GM23338 (cell line): ENCODE measurements around the gene PLAAT1. TPM values are rescaled to one million over a fixed set of nuclear protein-coding genes. Genes with fewer than 3 reads are reported as not detected.
A peak's percentile ranks its signal among the peaks of the same experiment; 100 is the strongest.

Experiments
- ATAC-seq: fragments of 200-7000 bp; cut with Tn5 transposase; 3 replicates; pipeline ENCODE4 v1.9.1; 2020
- DNase-seq: peaks from one replicate; pipeline ENCODE4 v3.0.0-alpha.2; 2015; ENCODE audit warnings: low spot score
- H2AFZ ChIP-seq: fragments of 200-600 bp; sonication (generic); 2 replicates; pipeline ENCODE4 v1.8.0; 2016; ENCODE audit warnings: antibody characterized with exemption, mild to moderate bottlenecking, moderate library complexity
- H3F3A ChIP-seq: fragments of 200-600 bp; sonication (generic); replicated peaks from 2 replicates; pipeline ENCODE4 v1.8.0; 2017; ENCODE audit warnings: antibody characterized with exemption, mixed run types, low read depth
- H3K27ac ChIP-seq: fragments of 200-600 bp; sonication (generic); 2 replicates; pipeline ENCODE4 v1.6.1; 2016; ENCODE audit warnings: low read depth
- H3K27me3 ChIP-seq: fragments of 200-600 bp; sonication (generic); 2 replicates; pipeline ENCODE4 v1.8.0; 2016; ENCODE audit warnings: mild to moderate bottlenecking, mixed run types, moderate library complexity; ENCODE audit not compliant: insufficient read depth
- H3K36me3 ChIP-seq: fragments of 200-600 bp; sonication (generic); 2 replicates; pipeline ENCODE4 v1.8.0; 2016; ENCODE audit warnings: mild to moderate bottlenecking; ENCODE audit not compliant: insufficient read depth
- H3K4me1 ChIP-seq: fragments of 200-600 bp; sonication (generic); 2 replicates; pipeline ENCODE4 v1.8.0; 2016; ENCODE audit warnings: mild to moderate bottlenecking, moderate library complexity; ENCODE audit not compliant: insufficient read depth
- H3K4me2 ChIP-seq: fragments of 200-600 bp; sonication (generic); 2 replicates; pipeline ENCODE4 v1.7.1; 2017; ENCODE audit warnings: mixed run types
- H3K4me3 ChIP-seq: fragments of 200-600 bp; sonication (generic); 2 replicates; pipeline ENCODE4 v1.6.1; 2016; ENCODE audit warnings: mixed run types
- H3K79me2 ChIP-seq: fragments of 200-600 bp; sonication (generic); replicated peaks from 2 replicates; pipeline ENCODE4 v1.8.0; 2017; ENCODE audit warnings: mild to moderate bottlenecking; ENCODE audit not compliant: insufficient read depth
- H3K9me2 ChIP-seq: fragments of 200-600 bp; sonication (generic); 2 replicates; pipeline ENCODE4 v1.8.0; 2017; ENCODE audit not compliant: insufficient read depth
- H4K20me1 ChIP-seq: fragments of 200-600 bp; sonication (generic); replicated peaks from 2 replicates; pipeline ENCODE4 v1.8.0; 2017; ENCODE audit warnings: mild to moderate bottlenecking; ENCODE audit not compliant: insufficient read depth
- H3K27ac Mint-ChIP-seq: 2 replicates; pipeline ENCODE4 v1.8.0; 2020; ENCODE audit warnings: inconsistent platforms, mild to moderate bottlenecking, moderate library complexity, mixed read lengths
- H3K27me3 Mint-ChIP-seq: 3 replicates; pipeline ENCODE4 v1.8.0; 2022; ENCODE audit warnings: low read depth, mild to moderate bottlenecking, moderate library complexity, mixed read lengths, inconsistent platforms; ENCODE audit not compliant: insufficient read depth, poor library complexity
- H3K36me3 Mint-ChIP-seq: 3 replicates; pipeline ENCODE4 v1.8.0; 2021; ENCODE audit warnings: low read depth, mild to moderate bottlenecking, inconsistent platforms, moderate library complexity, mixed read lengths
- H3K4me1 Mint-ChIP-seq: 3 replicates; pipeline ENCODE4 v1.8.0; 2020; ENCODE audit warnings: mild to moderate bottlenecking, inconsistent platforms, mixed read lengths
- H3K4me3 Mint-ChIP-seq: 3 replicates; pipeline ENCODE4 v1.8.0; 2021; ENCODE audit warnings: moderate library complexity, mild to moderate bottlenecking, inconsistent platforms, mixed read lengths
- H3K9me3 Mint-ChIP-seq: 3 replicates; pipeline ENCODE4 v1.8.0; 2020; ENCODE audit warnings: moderate library complexity, mild to moderate bottlenecking, inconsistent platforms, mixed read lengths
- CREB1 ChIP-seq: fragments of 250-450 bp; sonication (Bioruptor Pico); IDR thresholded peaks from 2 replicates; pipeline ENCODE4 v1.5.0; 2020; ENCODE audit warnings: low read depth, mild to moderate bottlenecking, moderate library complexity
- CTCF ChIP-seq, 2 experiments: fragments of 200-600 bp in 1 of 2; sonication (generic) in 1 of 2; conservative IDR thresholded peaks; 2 replicates each; pipeline versions ENCODE4 v1.5.1 to v1.6.1; 2016 to 2017; ENCODE audit warnings: antibody characterized with exemption in 2 of 2, low read depth in 2 of 2, mild to moderate bottlenecking in 2 of 2, moderate library complexity in 1 of 2
- ETS1 ChIP-seq: IDR thresholded peaks from 2 replicates; pipeline ENCODE4 v1.6.1; 2016; ENCODE audit warnings: antibody characterized with exemption
- EZH2 ChIP-seq: fragments of 200-600 bp; sonication (generic); IDR thresholded peaks from one replicate; pipeline ENCODE4 v1.8.0; 2017; ENCODE audit warnings: antibody characterized with exemption, mild to moderate bottlenecking, low read depth; ENCODE audit not compliant: unreplicated experiment
- EZH2phosphoT487 ChIP-seq: fragments of 200-600 bp; sonication (generic); IDR thresholded peaks from one replicate; pipeline ENCODE4 v1.8.1; 2018; ENCODE audit warnings: antibody characterized with exemption; ENCODE audit not compliant: unreplicated experiment
- JUNB ChIP-seq: IDR thresholded peaks from one replicate; pipeline ENCODE4 v1.6.1; 2016; ENCODE audit warnings: antibody characterized with exemption; ENCODE audit not compliant: unreplicated experiment
- NANOG ChIP-seq: IDR thresholded peaks from 2 replicates; pipeline ENCODE4 v1.6.1; 2016; ENCODE audit warnings: antibody characterized with exemption, borderline replicate concordance
- POLR2AphosphoS5 ChIP-seq: IDR thresholded peaks from 2 replicates; pipeline ENCODE4 v1.6.1; 2016; ENCODE audit warnings: antibody characterized with exemption, low read depth
- REST ChIP-seq: IDR thresholded peaks from one replicate; pipeline ENCODE4 v1.6.1; 2018; ENCODE audit warnings: antibody characterized with exemption; ENCODE audit not compliant: unreplicated experiment
- STAT1 ChIP-seq: IDR thresholded peaks from one replicate; pipeline ENCODE4 v1.6.1; 2016; ENCODE audit warnings: antibody characterized with exemption; ENCODE audit not compliant: unreplicated experiment
- ZNF114 ChIP-seq: fragments of 250-450 bp; sonication (Bioruptor Pico); IDR thresholded peaks from 2 replicates; pipeline ENCODE4 v1.5.0; 2020; ENCODE audit warnings: mild to moderate bottlenecking, moderate library complexity
- ZNF331 ChIP-seq: fragments of 250-450 bp; sonication (Bioruptor Pico); IDR thresholded peaks from 2 replicates; pipeline ENCODE4 v1.5.0; 2020; ENCODE audit warnings: low read depth, mild to moderate bottlenecking, moderate library complexity
- ZNF462 ChIP-seq: fragments of 250-450 bp; sonication (Bioruptor Pico); IDR thresholded peaks from 2 replicates; pipeline ENCODE4 v1.5.0; 2020; ENCODE audit warnings: mild to moderate bottlenecking, moderate library complexity
- polyA plus RNA-seq: library from polyadenylated mRNA; unstranded; fragments of >200 nt; fragmentation: Nextera tagmentation; extraction: Ambion mirVana; gene quantifications from 2 replicates; pipeline ENCODE4 v1.2.1, GENCODE V29; 2016
- total RNA-seq: library from RNA; depleted of rRNA; stranded (reverse); fragments of >200 nt; shearing (Covaris generic); gene quantifications from 2 replicates; pipeline ENCODE4 v1.2.3, GENCODE V29; 2014

The PLAAT1 gene
- total and polyA plus RNA-seq, 2 experiments from 2014 or later, result 5.4 to 6.7 TPM

- H3K36me3 ChIP-seq, result no peaks in the 10 kb centered on the region
- no peaks in the 10 kb centered on the region for H4K20me1 ChIP-seq
- ATAC-seq, result peak; percentile 28
- no peaks in the 10 kb centered on the region; the same call in 1 of the 2 replicates for H3K9me2 ChIP-seq
- no peak for TF ChIP-seq EZH2phosphoT487
- TF ChIP-seq REST, result no peak
- TF ChIP-seq ZNF331 (CRISPR knock-in tag), result no peak
- no peak for TF ChIP-seq CREB1 (CRISPR knock-in tag)
- TF ChIP-seq ZNF462, result no peak
- TF ChIP-seq JUNB, result no peak
- no peak for TF ChIP-seq EZH2
- TF ChIP-seq ZNF114 (CRISPR knock-in tag), result no peak
- no peak for TF ChIP-seq CTCF (conservative IDR thresholded peaks at IDR 0.05; ENCODE audit: low read depth in 2 of 2)
- TF ChIP-seq NANOG, result no peak
- TF ChIP-seq ETS1, result no peak
- no peak for TF ChIP-seq STAT1
- TF ChIP-seq POLR2AphosphoS5, result no peak
- 0 out of 2 replicates have a peak overlapping the region, but pooled peaks have one; percentile 24 for H2AFZ ChIP-seq
- H3F3A ChIP-seq, result no peaks in the 10 kb centered on the region
- Mint-ChIP-seq H3K4me1 (peaks cover 62% of the 10 kb centered on the region), H3K9me3 (no peaks in the 10 kb centered on the region; the same call in 2 of the 3 replicates), H3K27ac (no peak overlapping the region), H3K36me3 (no peaks in the 10 kb centered on the region), H3K27me3 (peaks cover 4% of the 10 kb centered on the region), H3K4me3 (no peak overlapping the region)
- H3K4me1 ChIP-seq, result peaks cover 54% of the 10 kb centered on the region
- no peaks in the 10 kb centered on the region for H3K79me2 ChIP-seq
- DNase-seq, result peak; percentile 23
- H3K27ac ChIP-seq, result no peak overlapping the region
- peak overlapping the region; percentile 1; the same call in 1 of the 2 replicates for H3K4me2 ChIP-seq
- no peaks in the 10 kb centered on the region for H3K27me3 ChIP-seq
- no peak overlapping the region for H3K4me3 ChIP-seq
Observed at GRCh38 chr3:193229851-193230420, 11.1 kb upstream of the PLAAT1 start.
